Fibroblast of mammary gland (primary cell): ENCODE measurements around the gene AK8.

Source experiments
- DNase-seq: peaks from one replicate; pipeline ENCODE4 v3.0.0-alpha.2; 2010; ENCODE audit warnings: low read depth
- H3K4me3 ChIP-seq: 2 replicates; pipeline ENCODE4 v1.5.1; 2011; ENCODE audit warnings: low read depth, mild to moderate bottlenecking, low read length, moderate library complexity; ENCODE audit not compliant: control insufficient read depth
- TF ChIP-seq, protein P1 (sequence below): conservative IDR thresholded peaks from 2 replicates; pipeline ENCODE4 v1.5.1; 2011; ENCODE audit warnings: low read depth, low read length, inconsistent platforms; ENCODE audit not compliant: control insufficient read depth, insufficient read depth

Gene AK8

DNA sequence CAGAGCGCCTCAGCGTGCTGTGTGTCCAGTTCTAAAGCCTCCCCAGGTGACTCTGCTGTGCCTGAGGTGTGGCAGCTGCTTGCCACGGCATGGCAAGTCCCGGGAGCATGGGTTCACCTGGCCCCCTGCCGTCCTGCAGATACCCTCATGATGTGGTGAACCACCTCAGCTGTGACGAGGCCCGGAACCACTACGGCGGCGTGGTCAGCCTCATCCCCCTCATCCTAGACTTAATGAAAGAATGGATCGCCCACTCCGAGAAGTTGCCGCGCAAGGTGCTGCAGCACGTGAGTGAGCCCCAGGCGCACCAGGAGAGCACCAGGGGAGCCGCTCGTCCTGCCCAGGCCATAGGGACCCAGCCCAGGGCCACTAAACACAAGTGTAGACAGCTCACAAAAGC lies 10.1 kb upstream of the AK8 start:
- H3K4me3 ChIP-seq, result no peak overlapping the region
- no peak for DNase-seq
- TF ChIP-seq, protein P1, sequence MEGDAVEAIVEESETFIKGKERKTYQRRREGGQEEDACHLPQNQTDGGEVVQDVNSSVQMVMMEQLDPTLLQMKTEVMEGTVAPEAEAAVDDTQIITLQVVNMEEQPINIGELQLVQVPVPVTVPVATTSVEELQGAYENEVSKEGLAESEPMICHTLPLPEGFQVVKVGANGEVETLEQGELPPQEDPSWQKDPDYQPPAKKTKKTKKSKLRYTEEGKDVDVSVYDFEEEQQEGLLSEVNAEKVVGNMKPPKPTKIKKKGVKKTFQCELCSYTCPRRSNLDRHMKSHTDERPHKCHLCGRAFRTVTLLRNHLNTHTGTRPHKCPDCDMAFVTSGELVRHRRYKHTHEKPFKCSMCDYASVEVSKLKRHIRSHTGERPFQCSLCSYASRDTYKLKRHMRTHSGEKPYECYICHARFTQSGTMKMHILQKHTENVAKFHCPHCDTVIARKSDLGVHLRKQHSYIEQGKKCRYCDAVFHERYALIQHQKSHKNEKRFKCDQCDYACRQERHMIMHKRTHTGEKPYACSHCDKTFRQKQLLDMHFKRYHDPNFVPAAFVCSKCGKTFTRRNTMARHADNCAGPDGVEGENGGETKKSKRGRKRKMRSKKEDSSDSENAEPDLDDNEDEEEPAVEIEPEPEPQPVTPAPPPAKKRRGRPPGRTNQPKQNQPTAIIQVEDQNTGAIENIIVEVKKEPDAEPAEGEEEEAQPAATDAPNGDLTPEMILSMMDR, result no peak

DNA sequence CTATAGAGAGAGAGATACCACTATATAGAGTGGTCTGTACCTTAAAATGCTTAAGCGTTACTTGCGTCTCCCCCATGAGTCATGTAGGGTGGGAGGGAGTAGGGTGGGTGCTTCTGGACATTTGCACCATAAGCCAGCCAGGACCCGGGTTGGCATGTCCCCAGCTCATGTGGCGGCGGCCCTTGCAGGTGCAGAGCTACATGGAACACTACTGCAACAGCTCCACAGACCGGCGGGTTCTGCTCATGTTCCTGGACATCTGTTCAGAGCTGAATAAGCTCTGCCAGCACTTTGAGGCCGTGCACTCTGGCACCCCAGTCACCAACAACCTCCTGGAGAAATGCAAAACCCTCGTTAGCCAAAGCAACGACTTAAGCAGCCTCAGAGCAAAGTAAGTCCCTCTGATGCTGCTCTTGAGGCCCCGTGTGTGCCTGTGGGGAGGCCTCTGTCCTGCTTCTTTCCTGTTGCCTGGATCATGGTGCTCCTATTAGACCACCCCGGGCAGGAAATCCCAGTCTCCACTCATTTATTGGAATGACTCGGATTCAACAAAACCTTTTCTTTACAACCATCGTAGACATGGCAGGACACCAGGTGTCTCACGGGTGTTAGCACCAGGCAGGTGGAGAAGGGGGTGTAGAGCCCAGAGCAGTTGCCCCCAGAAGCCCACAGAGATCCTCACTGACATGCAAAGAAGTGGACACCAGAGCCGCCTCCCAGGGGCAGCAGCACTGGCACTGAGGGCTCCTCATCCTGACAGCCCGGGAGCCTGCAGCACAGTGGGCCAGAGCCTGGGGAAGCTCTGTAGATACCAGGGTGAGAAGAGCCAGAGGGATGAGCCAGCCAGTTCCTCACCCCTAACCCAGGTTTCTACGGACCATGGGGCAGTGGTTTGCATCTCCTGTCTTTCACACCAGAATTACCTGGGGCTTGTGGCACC lies 9.4 kb upstream of the AK8 start:
- DNase-seq, result no peak
- TF ChIP-seq, protein P1, result no peak
- H3K4me3 ChIP-seq, result no peak overlapping the region

DNA sequence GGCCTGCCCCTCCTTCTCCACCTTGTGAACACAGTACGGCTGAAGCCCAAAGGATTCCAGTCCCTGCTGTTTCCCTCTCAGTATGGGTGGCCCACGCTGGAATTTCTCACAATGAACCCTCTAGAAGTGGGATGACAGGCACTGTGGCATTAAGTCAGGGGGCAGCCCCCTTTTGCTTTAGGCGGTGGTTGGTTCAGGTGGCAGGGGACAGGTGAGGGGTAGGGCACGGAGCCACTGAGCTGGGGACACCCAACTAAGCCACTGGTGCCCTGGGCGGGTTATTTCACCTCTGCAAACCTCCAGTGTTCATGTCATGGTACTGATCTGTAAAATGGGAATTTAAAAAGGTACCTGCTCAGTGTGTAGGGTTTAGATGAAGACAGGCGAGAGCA lies 8.2 kb upstream of the AK8 start:
- no peak for DNase-seq
- H3K4me3 ChIP-seq, result no peak overlapping the region
- TF ChIP-seq, protein P1, result no peak

DNA sequence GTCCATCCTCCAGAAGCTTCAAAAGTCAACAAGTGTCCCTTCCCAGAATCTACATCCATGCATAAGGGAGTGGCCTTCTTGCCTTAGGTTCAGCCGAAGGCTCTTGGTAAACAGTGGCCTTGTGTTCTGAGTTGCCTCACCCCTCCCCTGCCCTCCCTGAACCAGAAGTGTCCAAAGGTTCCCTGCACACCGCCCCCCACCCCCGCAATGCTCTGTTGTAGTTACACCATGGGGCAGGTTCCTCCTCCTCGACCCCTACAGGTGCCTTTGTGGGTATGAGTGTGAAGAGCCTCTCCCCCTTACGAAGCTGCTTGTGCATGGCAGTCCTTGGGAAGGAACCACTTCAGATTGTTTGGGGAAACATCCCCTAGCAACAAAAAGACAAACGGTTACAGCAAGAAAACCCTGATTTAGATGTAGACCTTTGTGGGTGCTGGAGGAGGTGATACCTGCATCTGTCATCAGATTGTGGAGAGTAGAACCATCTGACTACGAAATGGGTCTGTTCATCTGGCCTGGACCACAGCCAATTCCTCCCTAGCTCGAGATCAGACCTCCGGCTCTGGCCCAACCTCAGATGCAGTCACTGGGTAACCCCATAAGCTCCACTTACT lies 7.7 kb upstream of the AK8 start:
- TF ChIP-seq, protein P1, result no peak
- H3K4me3 ChIP-seq, result no peak overlapping the region
- DNase-seq, result no peak

DNA sequence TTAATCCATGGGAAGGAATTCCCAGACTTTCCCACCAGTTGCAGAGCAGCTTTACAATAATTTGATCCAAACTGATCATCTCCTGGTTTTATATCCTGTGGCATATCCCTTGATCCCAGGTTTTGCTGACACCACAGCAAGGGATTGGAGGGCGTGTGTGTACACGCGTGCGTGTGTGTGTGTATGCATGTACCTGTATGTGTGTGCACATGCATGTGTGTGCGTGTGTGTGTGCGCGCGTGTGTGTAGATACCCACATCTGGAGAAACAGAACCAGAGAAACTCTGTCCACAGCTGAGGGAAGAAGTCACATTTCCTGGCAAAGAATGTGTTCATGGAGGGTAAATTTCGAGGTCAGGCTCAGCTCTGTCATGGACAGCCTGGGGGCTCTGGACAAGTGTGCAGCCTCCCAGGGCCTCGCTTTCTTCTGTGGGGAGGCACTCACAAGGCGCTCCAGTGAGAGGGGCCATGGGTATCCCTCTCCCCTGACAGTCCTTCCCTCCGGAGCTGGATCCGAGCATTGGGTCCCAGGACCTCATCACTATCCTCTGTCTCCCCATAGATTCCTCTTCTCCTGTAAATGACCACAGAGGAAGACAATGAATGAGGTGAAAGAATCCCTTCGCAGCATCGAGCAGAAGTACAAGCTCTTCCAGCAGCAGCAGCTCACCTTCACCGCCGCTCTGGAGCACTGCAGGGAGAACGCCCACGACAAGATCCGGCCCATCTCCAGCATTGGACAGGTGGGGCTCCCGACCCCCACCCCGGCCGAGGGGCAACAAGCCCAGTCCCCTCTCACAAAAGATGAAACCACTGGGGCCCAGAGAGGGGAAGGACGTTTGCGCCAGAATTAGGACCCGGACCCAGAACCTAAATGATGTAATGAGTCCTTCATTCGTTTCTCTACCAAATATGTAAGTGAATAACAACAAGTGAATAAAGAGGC lies 5.5 kb upstream of the AK8 start:
- TF ChIP-seq, protein P1, result no peak
- no peak for DNase-seq
- no peak overlapping the region for H3K4me3 ChIP-seq

DNA sequence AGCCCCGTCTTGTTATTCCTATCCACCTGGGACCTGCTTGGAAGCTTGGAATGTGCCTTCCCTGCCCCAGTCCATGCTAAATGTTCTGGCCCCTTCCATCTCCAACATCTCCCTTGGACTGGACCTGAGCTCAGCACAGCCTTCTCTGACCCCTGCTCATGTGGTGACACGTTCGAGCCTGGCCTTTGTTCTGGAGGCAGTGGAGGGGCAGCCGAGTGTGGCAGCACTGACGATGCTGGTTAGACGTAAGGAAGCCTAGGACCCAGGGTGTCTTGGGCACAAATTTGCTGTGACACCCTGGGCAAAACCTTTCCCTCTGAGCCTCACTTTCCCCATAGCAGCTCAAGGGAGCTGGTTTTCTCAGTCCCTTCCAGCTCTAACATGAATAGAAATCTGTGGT lies 4.5 kb upstream of the AK8 start:
- no peak overlapping the region for H3K4me3 ChIP-seq
- TF ChIP-seq, protein P1, result no peak
- no peak for DNase-seq
